ENCODE results near the gene OAS2. TPM values are rescaled to one million over a fixed set of nuclear protein-coding genes. Genes with fewer than 3 reads are reported as not detected.

Gene OAS2
- total and polyA plus RNA-seq, 2 of the 8 experiments (the other 6 are each of a cell fraction or from before 2014, with no cell fraction given): 0.06 TPM; not detected in 1

DNA sequence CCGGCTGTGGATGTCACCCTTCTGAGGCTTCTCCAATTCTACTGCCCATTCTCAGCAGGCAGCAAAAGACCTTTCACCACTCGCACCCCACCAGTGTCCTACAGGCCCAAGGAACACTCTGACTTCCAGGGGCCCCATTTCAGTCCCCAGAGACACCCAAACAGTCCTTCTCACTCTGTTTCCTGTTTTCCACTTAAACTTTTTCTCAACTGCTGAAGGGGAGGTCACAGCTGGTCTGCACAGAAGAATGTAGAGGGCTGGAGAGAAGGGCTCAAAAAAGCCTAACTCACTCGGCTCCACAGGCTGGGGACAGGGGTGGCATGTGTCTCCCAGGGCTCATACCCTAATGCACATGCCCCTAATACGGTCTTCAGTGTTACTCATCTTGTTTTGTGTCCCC lies 74.0 kb downstream of the OAS2 start (continued):
- no peak for TF ChIP-seq CEBPB (IDR thresholded peaks at IDR 0.05; ENCODE audit: low read depth, low read length)
